Mesothelial cell of epicardium (in vitro differentiated cells): Measurements from ENCODE around the gene DNAH10. TPM values are rescaled to one million over a fixed set of nuclear protein-coding genes. Genes with fewer than 3 reads are reported as not detected.

Experiments used
- DNase-seq, 2 experiments: peaks; one replicate each; pipeline ENCODE4 v3.0.0; 2021; ENCODE audit warnings: low spot score in 2 of 2; ENCODE audit not compliant: unreplicated experiment in 2 of 2
- H3K27ac Mint-ChIP-seq: 2 replicates; pipeline ENCODE4 v1.8.0; 2021; ENCODE audit warnings: mixed read lengths
- H3K27me3 Mint-ChIP-seq: 2 replicates; pipeline ENCODE4 v1.8.0; 2021; ENCODE audit warnings: low read depth, mixed read lengths
- H3K36me3 Mint-ChIP-seq: 2 replicates; pipeline ENCODE4 v1.8.0; 2021; ENCODE audit warnings: mixed read lengths
- H3K4me1 Mint-ChIP-seq: 2 replicates; pipeline ENCODE4 v1.8.0; 2021; ENCODE audit warnings: mixed read lengths
- H3K4me3 Mint-ChIP-seq: 2 replicates; pipeline ENCODE4 v1.8.0; 2021; ENCODE audit warnings: mild to moderate bottlenecking, moderate library complexity, mixed read lengths
- H3K9me3 Mint-ChIP-seq: 2 replicates; pipeline ENCODE4 v1.8.0; 2021; ENCODE audit warnings: mixed read lengths
- total RNA-seq: library from RNA; stranded (reverse); gene quantifications from 3 replicates; pipeline ENCODE4 v1.2.1, GENCODE V29; 2021
- TF ChIP-seq, protein P1 (sequence below): fragments of 200-600 bp; sonication (generic); IDR thresholded peaks from one replicate; pipeline ENCODE4 v1.5.0; 2021; ENCODE audit warnings: antibody characterized with exemption; ENCODE audit not compliant: unreplicated experiment

DNAH10 gene
- total RNA-seq, 1 donor from 2014 or later, result 2.7 TPM

DNA sequence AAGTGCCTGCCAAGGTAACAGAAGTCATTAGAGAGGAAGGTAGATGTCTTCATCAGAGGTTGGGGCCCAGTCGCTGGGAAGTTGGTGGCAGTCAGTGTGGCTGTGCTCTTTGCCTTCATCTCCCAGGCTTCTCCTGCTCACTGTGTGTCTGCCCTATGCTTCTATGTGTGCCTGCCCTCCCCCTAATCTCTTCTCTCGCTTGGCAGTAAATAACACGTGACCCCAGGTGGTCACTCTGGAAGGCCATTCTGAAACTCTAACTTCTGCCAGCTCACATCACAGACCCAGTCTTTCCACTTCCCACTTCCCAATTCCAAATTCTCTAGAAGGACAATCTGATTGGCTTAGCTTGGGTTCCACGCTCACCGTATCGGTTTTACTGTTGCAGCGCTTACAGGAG lies 220.2 kb downstream of the DNAH10 start:
- Mint-ChIP-seq H3K27me3 (no peaks in the 10 kb centered on the region), H3K36me3 (peaks cover 9% of the 10 kb centered on the region), H3K4me3 (no peak overlapping the region), H3K9me3 (no peaks in the 10 kb centered on the region), H3K27ac (no peak overlapping the region), H3K4me1 (peaks cover 26% of the 10 kb centered on the region)
- TF ChIP-seq, protein P1, sequence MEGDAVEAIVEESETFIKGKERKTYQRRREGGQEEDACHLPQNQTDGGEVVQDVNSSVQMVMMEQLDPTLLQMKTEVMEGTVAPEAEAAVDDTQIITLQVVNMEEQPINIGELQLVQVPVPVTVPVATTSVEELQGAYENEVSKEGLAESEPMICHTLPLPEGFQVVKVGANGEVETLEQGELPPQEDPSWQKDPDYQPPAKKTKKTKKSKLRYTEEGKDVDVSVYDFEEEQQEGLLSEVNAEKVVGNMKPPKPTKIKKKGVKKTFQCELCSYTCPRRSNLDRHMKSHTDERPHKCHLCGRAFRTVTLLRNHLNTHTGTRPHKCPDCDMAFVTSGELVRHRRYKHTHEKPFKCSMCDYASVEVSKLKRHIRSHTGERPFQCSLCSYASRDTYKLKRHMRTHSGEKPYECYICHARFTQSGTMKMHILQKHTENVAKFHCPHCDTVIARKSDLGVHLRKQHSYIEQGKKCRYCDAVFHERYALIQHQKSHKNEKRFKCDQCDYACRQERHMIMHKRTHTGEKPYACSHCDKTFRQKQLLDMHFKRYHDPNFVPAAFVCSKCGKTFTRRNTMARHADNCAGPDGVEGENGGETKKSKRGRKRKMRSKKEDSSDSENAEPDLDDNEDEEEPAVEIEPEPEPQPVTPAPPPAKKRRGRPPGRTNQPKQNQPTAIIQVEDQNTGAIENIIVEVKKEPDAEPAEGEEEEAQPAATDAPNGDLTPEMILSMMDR, result no peak
- no peak for DNase-seq

DNA sequence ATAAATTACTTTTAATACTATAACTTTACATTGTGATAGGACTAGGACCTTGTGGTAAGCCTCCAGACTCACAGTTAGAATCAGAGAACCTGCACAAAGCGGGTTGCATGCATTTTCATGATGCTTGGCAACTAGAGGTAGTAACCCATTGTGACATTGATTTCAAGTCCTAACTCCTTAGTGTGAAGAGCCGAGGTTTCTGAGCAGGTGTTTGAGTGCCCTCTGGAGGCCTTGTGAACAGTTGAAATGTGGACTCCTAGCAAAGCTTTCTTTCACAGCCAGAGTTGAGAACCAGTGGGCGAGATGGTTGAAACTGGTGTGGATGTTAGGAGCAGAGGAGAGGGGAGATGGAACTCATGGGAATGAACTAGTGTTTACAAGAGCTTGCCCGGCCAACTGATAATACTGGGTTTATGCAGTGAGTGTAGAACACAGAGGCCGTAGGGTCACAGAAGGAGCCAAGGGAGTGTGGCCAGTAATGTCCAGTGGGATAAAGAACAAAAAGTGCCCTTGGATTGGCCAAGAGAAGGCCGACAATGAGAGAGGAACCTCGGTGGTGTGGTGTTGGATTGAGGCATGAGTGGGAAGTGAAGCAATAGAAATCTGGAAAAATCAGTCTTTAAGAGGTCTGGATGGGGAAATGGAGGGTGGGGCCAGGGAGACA lies 221.9 kb downstream of the DNAH10 start:
- Mint-ChIP-seq H3K27me3 (no peaks in the 10 kb centered on the region), H3K36me3 (peaks cover 10% of the 10 kb centered on the region), H3K9me3 (no peaks in the 10 kb centered on the region), H3K4me3 (no peak overlapping the region), H3K4me1 (peaks cover 27% of the 10 kb centered on the region), H3K27ac (peak overlapping the region; percentile 13)
- TF ChIP-seq, protein P1, result no peak
- DNase-seq, result peak in 1 of 2 experiments; percentile 42

DNA sequence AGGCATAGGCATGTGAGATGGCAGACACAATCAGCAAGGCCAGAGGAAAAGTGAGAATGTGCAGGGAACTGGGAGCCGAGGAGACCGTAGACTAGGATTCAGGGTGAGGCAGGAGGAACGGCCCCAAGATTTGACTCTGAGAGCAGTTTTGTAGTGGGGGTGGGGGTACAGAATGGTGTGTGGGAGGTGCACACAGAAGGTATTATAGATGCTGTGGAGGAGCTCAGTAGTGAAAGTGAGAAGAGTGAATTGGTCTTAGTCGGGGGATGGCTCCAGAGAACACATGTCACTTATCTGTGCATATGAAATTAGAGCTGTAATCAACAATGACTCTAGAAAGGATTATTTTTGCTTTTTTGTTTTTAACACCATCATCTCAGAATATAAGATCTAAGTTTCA lies 222.8 kb downstream of the DNAH10 start:
- TF ChIP-seq, protein P1, result no peak

More for the DNA sequence above, 222.8 kb downstream of the DNAH10 start:
- no peak overlapping the region for H3K4me3 Mint-ChIP-seq
- H3K27ac Mint-ChIP-seq, result no peak overlapping the region
- DNase-seq, result no peak
- H3K4me1 Mint-ChIP-seq, result peaks cover 29% of the 10 kb centered on the region
- H3K27me3 Mint-ChIP-seq, result no peaks in the 10 kb centered on the region
- no peaks in the 10 kb centered on the region for H3K9me3 Mint-ChIP-seq
- H3K36me3 Mint-ChIP-seq, result peaks cover 13% of the 10 kb centered on the region

Other genes with a start within 250 kb of the DNAH10 start
- gene RILPL1, start 228.6 kb upstream of the DNAH10 start, total RNA-seq, result 40.9 to 49.5 TPM (median 45.4 TPM) in 3 replicates
- 154 to 159 TPM (median 159 TPM) in 3 replicates for gene TMED2, start 177.7 kb upstream of the DNAH10 start, total RNA-seq
- gene DDX55, start 160.2 kb upstream of the DNAH10 start, total RNA-seq, result 28.9 to 32.8 TPM (median 30.9 TPM) in 3 replicates
- gene EIF2B1, start 128.6 kb upstream of the DNAH10 start, total RNA-seq, result 45.9 to 51.4 TPM (median 50.0 TPM) in 3 replicates
- gene GTF2H3, start 128.5 kb upstream of the DNAH10 start, total RNA-seq, result 36.1 to 38.7 TPM (median 36.4 TPM) in 3 replicates
- 15.7 to 16.8 TPM (median 16.8 TPM) in 3 replicates for gene TCTN2, start 91.2 kb upstream of the DNAH10 start, total RNA-seq
- 36.3 to 40.0 TPM (median 38.1 TPM) in 3 replicates for gene ATP6V0A2, start 49.9 kb upstream of the DNAH10 start, total RNA-seq
- 51.9 to 55.1 TPM (median 52.4 TPM) in 3 replicates for gene CCDC92, start 210.5 kb downstream of the DNAH10 start, total RNA-seq
- gene ZNF664, start 210.9 kb downstream of the DNAH10 start, total RNA-seq, result 112 to 122 TPM (median 116 TPM) in 3 replicates